ENCODE data around the gene C16orf95. TPM values are rescaled to one million over a fixed set of nuclear protein-coding genes. Genes with fewer than 3 reads are reported as not detected.

C16orf95 gene
- total RNA-seq, 2 experiments from 2014 or later, result 17.2 to 23.4 TPM

DNA sequence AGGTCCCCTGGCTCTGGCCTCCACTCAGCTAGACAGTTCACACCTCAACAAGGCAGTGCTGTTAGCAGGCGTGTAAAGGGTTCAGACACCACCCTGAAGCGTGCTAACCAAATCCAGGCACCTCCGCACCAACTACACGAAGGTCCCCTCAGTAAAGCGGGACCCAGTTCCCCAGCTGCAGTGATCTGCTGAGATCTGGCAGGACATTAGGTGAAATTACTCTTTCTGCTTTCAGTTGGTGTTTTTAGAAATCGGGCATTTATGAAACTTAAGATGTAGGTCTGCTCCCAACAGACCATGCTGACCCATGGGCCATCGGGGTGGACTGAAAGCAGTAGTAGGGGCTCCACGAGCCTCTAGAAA, 39.3 kb upstream of the C16orf95 start:
- peaks cover 7% of the 10 kb centered on the region for H3K4me1 Mint-ChIP-seq (ENCODE audit: low read depth)
- no peak overlapping the region for H3K27ac Mint-ChIP-seq
- no peak for DNase-seq
- no peaks in the 10 kb centered on the region for H3K27me3 Mint-ChIP-seq (ENCODE audit: low read depth)
- intact Hi-C loops (cut with micrococcal nuclease), result no loop called here
- no peak overlapping the region for H3K4me3 Mint-ChIP-seq
- H3K36me3 Mint-ChIP-seq (ENCODE audit: low read depth), result peaks cover 13% of the 10 kb centered on the region
- CTCF ChIA-PET, result interaction anchor here (1.1 kb wide), 1 partner anchor 38 kb away, joined by 4 read pairs; no protein-coding TSS in a partner anchor
- H3K9me3 Mint-ChIP-seq, result no peaks in the 10 kb centered on the region

DNA sequence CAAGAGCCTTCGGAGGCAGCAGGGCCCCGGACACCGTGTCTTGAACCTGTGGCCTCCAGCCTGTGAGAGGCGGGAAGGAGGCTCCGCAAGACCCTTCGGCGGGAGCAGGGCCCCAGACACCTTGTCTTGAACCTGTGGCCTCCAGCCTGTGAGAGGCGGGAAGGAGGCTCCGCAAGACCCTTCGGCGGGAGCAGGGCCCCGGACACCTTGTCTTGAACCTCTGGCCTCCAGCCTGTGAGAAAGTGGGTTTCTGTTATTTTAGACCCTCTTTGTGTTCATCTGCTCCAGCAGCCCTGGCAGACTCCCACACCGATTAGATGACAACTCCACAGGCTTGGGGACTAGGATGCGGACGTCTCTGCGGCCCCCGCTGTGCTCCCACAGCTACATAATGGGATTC, 36.4 kb upstream of the C16orf95 start:
- peaks cover 13% of the 10 kb centered on the region for H3K36me3 Mint-ChIP-seq (ENCODE audit: low read depth)

DNA sequence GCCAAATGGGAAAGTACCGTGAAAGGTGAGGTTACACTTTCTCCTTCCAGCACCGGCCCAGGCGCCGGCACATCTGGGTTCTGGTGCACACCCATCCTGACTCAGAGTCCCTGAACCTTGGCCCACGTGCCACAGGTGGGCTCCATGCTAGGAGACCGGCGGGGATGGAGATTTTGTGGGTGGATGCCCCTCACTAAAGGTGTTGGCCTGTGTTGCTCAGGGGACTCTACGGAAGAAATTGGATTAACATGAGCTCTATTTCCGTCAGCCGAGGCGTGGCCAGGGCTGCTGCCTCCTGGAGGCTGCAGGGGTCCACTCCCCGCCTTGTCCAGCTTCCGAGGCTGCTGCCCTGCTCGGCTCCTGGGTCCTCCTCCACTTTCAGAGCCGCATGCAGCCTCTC, 35.6 kb upstream of the C16orf95 start:
- intact Hi-C loops (cut with micrococcal nuclease), result no loop called here
- no peaks in the 10 kb centered on the region for H3K27me3 Mint-ChIP-seq (ENCODE audit: low read depth)
- H3K36me3 Mint-ChIP-seq (ENCODE audit: low read depth), result peaks cover 9% of the 10 kb centered on the region
- no peaks in the 10 kb centered on the region for H3K9me3 Mint-ChIP-seq
- no peak for DNase-seq
- H3K4me1 Mint-ChIP-seq (ENCODE audit: low read depth), result peaks cover 1% of the 10 kb centered on the region
- no peak overlapping the region for H3K4me3 Mint-ChIP-seq
- CTCF ChIA-PET, result no interaction called here
- H3K27ac Mint-ChIP-seq, result no peak overlapping the region

More for the DNA sequence above, 36.4 kb upstream of the C16orf95 start:
- no peak for DNase-seq
- intact Hi-C loops (cut with micrococcal nuclease), result no loop called here
- no peak overlapping the region for H3K27ac Mint-ChIP-seq
- peaks cover 1% of the 10 kb centered on the region for H3K4me1 Mint-ChIP-seq (ENCODE audit: low read depth)
- H3K27me3 Mint-ChIP-seq (ENCODE audit: low read depth), result no peaks in the 10 kb centered on the region
- no peaks in the 10 kb centered on the region for H3K9me3 Mint-ChIP-seq
- CTCF ChIA-PET, result no interaction called here
- no peak overlapping the region for H3K4me3 Mint-ChIP-seq

DNA sequence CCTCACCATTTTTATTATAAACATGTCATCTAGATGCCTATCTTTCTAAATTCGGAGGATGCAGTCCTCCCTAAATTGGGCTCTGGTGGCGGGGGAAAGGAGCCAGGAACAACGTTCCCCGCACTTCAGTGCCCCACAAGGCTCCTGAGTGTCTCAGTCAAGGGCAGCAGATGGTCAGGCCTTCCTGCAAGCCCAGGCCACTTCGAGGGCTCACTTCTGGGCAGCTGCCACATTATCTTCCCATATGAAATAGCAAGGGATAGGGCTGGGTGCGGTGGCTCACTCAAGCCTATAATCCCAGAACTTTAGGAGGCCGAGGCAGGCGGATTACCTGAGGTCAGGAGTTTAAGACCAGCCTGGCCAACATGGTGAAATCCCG, 34.1 kb upstream of the C16orf95 start:
- Mint-ChIP-seq H3K4me1 (ENCODE audit: low read depth) (peaks cover under 1% of the 10 kb centered on the region), H3K4me3 (no peak overlapping the region), H3K27me3 (ENCODE audit: low read depth) (no peaks in the 10 kb centered on the region), H3K36me3 (ENCODE audit: low read depth) (peaks cover 7% of the 10 kb centered on the region), H3K27ac (no peak overlapping the region), H3K9me3 (no peaks in the 10 kb centered on the region)
- CTCF ChIA-PET, result no interaction called here
- DNase-seq, result no peak
- intact Hi-C loops (cut with micrococcal nuclease), result no loop called here

DNA sequence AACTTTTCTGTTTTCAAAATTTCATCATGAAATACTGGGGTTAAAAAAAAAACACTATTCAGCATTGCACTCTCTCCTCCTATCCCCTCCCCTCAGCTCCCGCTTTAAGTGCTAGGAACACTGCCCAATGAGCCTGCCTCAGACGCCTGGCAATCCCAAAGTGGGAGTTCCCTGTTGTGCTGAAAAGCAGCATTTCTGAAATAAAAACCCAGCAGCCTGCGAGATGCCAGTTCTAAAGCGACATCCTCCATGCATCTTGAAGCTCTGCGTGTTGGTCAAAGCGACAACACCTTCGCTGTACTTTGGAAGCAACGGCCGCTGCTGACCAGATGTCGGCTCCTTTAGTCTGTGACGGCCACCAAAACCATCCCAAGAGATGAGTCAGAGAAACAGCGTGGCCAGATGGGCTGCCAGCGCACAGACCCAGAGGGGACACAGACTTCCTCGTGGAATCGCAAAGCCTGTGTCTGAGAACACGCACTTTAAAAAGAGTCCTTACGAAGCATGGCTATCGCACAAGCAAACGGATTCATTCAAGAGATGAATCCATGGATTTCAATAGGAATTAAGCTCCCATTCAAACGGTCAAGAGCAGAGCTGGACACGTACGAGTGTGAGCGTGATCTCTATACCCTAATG, 33.6 kb upstream of the C16orf95 start:
- Mint-ChIP-seq H3K4me1 (ENCODE audit: low read depth) (peaks cover 1% of the 10 kb centered on the region), H3K27ac (no peak overlapping the region), H3K4me3 (no peak overlapping the region), H3K27me3 (ENCODE audit: low read depth) (no peaks in the 10 kb centered on the region), H3K9me3 (no peaks in the 10 kb centered on the region), H3K36me3 (ENCODE audit: low read depth) (peaks cover 7% of the 10 kb centered on the region)
- intact Hi-C loops (cut with micrococcal nuclease), result no loop called here
- DNase-seq, result no peak
- CTCF ChIA-PET, result no interaction called here

DNA sequence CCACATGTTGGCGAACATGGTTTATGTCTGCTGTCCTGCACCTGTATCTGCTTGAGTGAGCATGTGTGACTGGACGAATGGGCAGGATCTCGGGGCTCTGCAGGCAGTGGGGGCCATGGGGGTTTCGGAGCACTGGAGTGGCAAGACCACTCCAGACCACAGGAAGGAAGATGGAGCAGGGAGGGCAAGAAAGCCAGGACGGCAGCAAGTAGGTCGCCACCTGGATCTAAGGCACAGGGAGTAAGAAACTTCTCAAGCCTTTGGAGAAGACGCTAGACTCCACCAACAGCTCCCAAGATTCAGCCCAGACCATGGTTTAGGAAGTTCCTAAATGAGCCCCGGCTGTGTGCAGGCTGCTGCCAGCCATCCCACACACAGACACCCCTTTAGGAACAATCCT, 32.8 kb upstream of the C16orf95 start:
- no peaks in the 10 kb centered on the region for H3K9me3 Mint-ChIP-seq
- CTCF ChIA-PET, result no interaction called here
- no peak for DNase-seq
- peaks cover 7% of the 10 kb centered on the region for H3K4me1 Mint-ChIP-seq (ENCODE audit: low read depth)
- no peak overlapping the region for H3K4me3 Mint-ChIP-seq
- H3K36me3 Mint-ChIP-seq (ENCODE audit: low read depth), result peaks cover 12% of the 10 kb centered on the region
- peak overlapping the region; percentile 25 for H3K27ac Mint-ChIP-seq
- no peaks in the 10 kb centered on the region for H3K27me3 Mint-ChIP-seq (ENCODE audit: low read depth)
- intact Hi-C loops (cut with micrococcal nuclease), result no loop called here

DNA sequence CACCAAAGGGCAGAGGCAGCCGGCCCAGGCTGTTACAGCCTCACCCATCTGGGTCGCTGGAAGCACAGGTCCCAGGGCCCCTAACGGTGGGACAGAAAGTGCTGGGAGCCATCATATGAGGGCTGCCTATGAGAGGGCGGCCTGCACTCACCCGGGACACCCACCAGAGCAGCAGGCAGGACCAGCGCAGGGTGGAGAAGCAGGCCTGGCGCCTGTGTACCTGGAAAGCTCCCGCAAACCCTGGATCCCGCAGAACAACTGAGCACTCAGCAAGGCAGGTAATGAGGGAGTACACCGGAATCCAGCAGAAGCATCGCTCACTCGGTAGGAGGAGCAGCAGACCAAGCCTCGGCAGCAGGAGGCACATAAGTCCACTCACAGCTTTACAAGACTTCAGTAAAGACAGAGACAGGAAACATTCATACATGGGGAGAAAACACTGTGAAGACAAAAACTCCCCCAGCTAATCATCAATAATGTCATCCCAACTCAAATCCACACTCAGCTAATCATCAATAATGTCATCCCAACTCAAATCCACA, 31.5 kb upstream of the C16orf95 start:
- CTCF ChIA-PET, result no interaction called here
- no peaks in the 10 kb centered on the region for H3K9me3 Mint-ChIP-seq
- DNase-seq, result no peak
- no peaks in the 10 kb centered on the region for H3K27me3 Mint-ChIP-seq (ENCODE audit: low read depth)
- intact Hi-C loops (cut with micrococcal nuclease), result no loop called here
- peaks cover 12% of the 10 kb centered on the region for H3K36me3 Mint-ChIP-seq (ENCODE audit: low read depth)
- H3K4me3 Mint-ChIP-seq, result no peak overlapping the region
- peaks cover 13% of the 10 kb centered on the region for H3K4me1 Mint-ChIP-seq (ENCODE audit: low read depth)
- peak overlapping the region; percentile 59 for H3K27ac Mint-ChIP-seq

DNA sequence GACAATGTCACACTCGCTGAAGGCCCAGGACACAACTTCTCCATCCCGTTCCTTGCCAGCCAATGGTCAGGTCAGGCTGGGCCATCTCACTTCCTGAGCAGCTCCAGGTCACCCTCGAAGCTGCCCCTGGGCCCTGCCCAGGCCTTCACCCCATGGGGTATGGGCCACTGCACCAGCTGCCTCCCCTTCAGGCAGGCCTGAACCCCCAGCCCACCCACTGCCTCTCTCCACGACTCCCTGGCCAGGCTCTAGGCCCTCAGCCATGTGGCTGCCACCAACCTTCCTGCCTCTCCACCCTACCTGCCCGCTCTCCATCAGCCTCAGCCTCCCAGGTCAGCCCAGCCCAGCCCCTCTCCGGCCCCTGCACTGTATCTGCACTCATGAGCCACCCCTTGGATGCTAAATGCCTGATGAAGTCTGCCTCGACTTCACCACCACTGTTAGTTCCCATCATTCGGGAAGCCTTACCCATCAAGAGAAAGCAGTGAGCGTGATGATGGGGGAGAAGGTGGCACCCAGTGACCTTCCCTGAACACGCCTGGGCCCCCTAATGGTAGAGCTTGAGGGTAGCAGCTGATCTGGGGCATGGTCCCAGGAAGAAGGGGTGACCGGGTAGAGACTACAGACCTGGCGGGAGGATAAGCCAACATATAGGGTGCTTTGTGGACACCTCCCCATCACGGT, 30.9 kb upstream of the C16orf95 start:
- no peak for DNase-seq
- H3K9me3 Mint-ChIP-seq, result no peaks in the 10 kb centered on the region
- H3K36me3 Mint-ChIP-seq (ENCODE audit: low read depth), result peaks cover 13% of the 10 kb centered on the region
- H3K4me3 Mint-ChIP-seq, result no peak overlapping the region
- H3K27ac Mint-ChIP-seq, result no peak overlapping the region
- intact Hi-C loops (cut with micrococcal nuclease), result no loop called here
- no peaks in the 10 kb centered on the region for H3K27me3 Mint-ChIP-seq (ENCODE audit: low read depth)
- CTCF ChIA-PET, result no interaction called here
- H3K4me1 Mint-ChIP-seq (ENCODE audit: low read depth), result peaks cover 13% of the 10 kb centered on the region

DNA sequence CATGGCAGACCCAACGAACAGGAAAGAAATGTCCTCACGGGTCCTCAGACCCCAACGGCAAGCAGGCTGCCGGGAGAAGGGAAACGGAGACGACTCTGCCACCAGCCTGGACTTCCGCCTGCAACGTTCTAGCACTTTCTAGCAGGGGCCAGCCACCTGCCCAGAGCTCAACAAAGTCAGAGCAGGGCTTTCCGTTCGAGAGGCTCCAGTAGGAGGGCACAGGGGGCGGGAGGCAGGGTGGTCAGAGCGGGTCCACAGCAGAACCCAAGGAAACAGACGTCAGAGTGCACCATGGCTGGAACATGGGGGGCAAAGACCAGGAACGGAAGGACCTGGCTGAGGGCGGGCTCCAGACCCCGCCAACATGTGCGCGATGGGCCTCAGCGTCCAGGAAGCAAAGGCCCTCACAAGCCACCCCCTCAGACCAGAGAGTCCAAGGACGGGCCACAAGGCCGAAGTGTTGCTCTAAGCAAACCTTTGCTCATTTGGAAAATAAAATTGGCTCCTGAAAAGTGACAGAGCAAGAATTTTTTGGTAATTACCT, 29.4 kb upstream of the C16orf95 start:
- Mint-ChIP-seq H3K4me1 (ENCODE audit: low read depth) (peaks cover 13% of the 10 kb centered on the region), H3K9me3 (no peaks in the 10 kb centered on the region), H3K27me3 (ENCODE audit: low read depth) (no peaks in the 10 kb centered on the region), H3K4me3 (no peak overlapping the region), H3K36me3 (ENCODE audit: low read depth) (peaks cover 20% of the 10 kb centered on the region), H3K27ac (no peak overlapping the region)
- intact Hi-C loops (cut with micrococcal nuclease), result no loop called here
- DNase-seq, result no peak
- CTCF ChIA-PET, result no interaction called here

DNA sequence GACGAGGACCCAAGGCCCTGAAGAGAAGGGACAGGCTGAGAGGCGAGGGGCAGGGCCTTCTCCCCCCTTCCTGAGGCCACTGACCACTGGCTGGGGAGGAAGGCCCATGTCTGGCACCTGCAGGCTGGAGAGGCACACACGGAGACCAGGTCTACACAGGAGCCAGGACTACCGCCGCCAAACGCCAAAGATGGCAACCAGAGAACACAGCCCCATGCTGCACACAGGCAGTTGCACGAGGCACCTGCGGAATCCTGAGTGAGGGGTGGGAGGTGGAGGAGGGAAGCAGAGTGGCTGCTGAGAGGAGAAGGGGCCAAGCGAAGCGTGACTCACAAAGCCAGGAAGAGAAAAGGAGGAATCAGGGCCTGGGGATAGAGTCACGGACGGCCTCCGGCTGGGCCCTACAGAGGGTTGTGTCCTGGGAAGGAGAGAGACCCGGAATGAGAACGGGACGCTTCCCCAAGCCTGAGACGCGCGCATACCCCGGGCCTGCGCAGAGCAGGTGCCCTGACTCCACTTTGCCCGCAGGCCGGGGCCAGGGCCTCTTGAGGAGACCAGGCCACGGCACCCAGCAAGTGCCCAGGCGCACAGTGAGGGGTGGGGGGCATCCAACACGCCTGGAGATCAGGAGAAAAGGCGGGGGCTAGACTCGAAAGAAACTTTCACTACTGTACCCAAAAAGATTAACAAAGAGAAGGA, 28.7 kb upstream of the C16orf95 start:
- Mint-ChIP-seq H3K27me3 (ENCODE audit: low read depth) (no peaks in the 10 kb centered on the region), H3K36me3 (ENCODE audit: low read depth) (peaks cover 20% of the 10 kb centered on the region), H3K9me3 (no peaks in the 10 kb centered on the region), H3K4me3 (peak overlapping the region; percentile 60), H3K4me1 (ENCODE audit: low read depth) (peaks cover 13% of the 10 kb centered on the region), H3K27ac (peak overlapping the region; percentile 92)
- no peak for DNase-seq
- intact Hi-C loops (cut with micrococcal nuclease), result no loop called here
- CTCF ChIA-PET, result no interaction called here

DNA sequence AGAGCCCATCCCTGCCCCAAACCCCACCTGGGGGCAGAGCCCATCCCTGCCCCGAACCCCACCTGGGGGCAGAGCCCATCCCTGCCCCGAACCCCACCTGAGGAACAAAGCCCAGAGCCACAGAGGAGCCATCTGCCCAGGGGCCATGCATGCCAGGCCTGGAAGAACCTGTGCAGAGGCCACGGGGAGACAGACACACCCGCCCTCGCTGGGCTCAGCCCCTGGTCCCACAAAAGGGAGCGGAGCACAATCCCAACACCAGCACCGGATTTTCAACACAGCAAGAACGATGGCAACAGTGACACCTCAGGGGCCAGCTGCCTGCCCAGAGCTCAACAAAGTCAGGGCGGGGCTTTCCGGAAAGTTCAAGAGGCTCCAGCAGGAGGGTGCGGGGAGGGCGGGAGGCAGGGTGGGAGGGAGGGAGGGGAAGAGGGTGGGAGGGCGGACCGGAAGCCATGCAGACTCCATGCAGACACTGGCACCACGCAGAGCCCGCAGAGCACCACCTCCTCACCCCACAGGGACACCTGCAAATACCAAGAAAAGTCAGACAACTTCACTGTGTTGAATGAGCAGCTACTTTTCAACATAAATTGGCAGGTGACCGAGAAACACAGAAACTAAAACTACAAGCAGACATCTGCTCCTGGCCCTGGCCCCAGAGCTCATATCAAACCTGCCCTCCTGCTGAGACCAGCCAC, 27.9 kb upstream of the C16orf95 start:
- Mint-ChIP-seq H3K4me1 (ENCODE audit: low read depth) (peaks cover 13% of the 10 kb centered on the region), H3K9me3 (no peaks in the 10 kb centered on the region), H3K4me3 (peak overlapping the region; percentile 60), H3K27me3 (ENCODE audit: low read depth) (no peaks in the 10 kb centered on the region), H3K36me3 (ENCODE audit: low read depth) (peaks cover 21% of the 10 kb centered on the region), H3K27ac (peak overlapping the region; percentile 92)
- intact Hi-C loops (cut with micrococcal nuclease), result no loop called here
- peak; percentile 73 for DNase-seq
- CTCF ChIA-PET, result no interaction called here

Data from activated naive CD4-positive, alpha-beta T cell treated with anti-CD3 and anti-CD28 coated beads for 36 hours (primary cell).